Epithelial cell of prostate (primary cell): ENCODE measurements around the gene UGT3A1.
"Not testable (repeated sequence)": the region's sequence is repeated elsewhere in the genome, so short reads cannot be mapped to it uniquely, and the experiment has no call there.

ENCODE experiments used
- DNase-seq: peaks from one replicate; pipeline ENCODE4 v3.0.0-alpha.2; 2011; ENCODE audit warnings: low read depth, low spot score
- H3K27ac ChIP-seq: fragments of 450-650 bp; 2 replicates; pipeline ENCODE4 v1.5.1; 2017; ENCODE audit warnings: mild to moderate bottlenecking

Gene UGT3A1, protein sequence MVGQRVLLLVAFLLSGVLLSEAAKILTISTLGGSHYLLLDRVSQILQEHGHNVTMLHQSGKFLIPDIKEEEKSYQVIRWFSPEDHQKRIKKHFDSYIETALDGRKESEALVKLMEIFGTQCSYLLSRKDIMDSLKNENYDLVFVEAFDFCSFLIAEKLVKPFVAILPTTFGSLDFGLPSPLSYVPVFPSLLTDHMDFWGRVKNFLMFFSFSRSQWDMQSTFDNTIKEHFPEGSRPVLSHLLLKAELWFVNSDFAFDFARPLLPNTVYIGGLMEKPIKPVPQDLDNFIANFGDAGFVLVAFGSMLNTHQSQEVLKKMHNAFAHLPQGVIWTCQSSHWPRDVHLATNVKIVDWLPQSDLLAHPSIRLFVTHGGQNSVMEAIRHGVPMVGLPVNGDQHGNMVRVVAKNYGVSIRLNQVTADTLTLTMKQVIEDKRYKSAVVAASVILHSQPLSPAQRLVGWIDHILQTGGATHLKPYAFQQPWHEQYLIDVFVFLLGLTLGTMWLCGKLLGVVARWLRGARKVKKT

DNA sequence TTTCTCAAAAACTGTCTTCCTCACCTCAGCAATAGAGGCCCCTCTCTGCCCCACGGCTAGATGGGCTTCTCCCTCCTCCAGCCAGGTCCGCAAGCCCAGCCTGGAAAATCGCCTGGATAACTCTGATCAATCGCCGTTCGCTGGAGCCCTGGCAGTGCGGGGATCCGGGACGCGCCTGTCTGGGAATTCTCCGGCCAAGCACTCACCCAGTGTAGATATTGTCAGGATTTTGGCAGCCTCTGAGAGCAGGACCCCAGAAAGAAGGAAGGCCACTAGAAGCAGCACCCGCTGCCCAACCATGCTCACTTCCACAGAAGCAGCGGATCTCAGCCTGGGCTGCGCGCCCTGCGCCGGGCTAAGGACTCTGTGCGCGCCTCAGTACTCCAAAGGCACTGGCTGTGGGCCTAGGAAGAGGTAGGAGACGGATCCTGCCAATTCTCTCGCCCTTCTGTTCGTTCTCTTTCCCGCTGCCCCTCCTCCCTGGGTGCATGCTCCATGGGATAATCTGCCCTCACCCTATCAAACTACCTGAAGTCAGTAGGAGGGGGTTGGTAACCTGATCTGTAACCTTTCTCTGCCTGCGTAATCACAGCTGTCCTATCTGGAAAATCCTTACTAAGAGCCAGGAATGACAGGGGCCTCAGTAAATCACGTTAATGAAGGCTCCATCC, at the start of gene UGT3A1:
UGT3A1 (minus strand) TSS at position 450 of the 671 bp plus-strand sequence; CDS start at position 300, 150 bp downstream.
- H3K27ac ChIP-seq: no peak within 1 kb of the TSS

DNA sequence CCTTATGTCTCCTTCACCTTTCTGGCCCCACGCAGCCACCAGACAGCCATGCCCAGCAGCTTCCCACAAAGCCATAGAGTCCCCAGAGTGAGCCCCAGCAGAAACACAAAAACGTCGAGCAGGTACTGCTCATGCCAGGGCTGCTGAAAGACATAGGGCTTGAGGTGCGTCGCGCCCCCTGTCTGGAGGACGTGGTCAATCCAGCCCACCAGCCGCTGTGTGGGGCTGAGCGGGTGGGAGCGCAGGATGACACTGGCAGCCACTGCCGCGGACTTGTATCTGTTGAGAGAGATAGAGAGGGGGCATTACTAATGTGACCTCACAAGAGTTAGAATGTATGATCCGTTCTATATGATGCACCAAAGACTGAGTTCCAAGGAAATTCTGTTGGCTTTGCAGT, 44.5 kb upstream of the UGT3A1 start:
- DNase-seq: no peak
- no peak overlapping the region for H3K27ac ChIP-seq

More for the DNA sequence above, at the start of gene UGT3A1:
- DNase-seq: no peak

DNA sequence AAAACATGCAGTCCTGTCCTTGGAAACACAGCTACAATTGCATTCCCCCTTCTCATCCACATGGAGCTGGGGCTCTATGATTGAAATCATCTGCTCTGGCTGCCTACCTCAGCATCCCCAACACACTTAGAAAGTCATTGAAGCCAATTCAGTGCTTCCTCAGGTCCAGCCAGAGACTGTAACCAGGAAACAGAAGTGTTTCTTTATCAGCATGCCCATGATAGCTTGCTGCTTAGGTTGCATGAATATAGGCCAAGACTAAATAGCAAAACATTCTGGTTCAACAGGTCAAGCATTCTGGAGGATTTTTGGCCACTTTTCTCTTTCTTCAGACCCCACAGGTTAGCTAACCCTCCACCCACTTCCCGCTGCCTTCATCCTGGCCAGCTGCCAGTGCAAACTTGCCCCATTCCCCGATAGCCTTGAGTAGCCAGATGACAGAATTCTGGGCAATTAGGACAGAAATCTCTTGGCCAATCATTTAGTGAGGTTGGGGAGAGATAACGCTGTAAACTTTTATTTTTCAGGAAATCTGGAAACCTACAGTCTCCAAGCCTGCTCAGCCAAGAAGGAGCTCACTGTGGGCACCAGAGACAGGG, 43.4 kb upstream of the UGT3A1 start:
- not testable (repeated sequence) for H3K27ac ChIP-seq

DNA sequence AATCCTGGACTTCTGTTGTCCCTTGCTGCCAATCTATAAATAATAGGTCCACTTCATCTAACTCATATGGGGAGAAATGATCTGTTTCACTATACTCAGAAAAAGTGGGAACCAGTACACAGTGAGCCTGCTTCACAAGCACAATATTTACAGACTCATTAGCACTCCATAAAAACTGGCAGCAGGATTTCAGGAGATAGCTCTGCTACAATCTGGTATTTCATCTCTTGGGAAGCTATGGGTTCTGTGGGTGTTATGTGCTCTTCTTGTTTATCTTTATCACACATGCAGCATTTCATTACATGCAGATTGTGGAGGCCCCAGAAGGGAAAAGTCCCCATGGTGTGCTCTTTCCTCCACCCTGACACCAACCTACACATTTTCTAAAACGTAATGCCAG, 42.3 kb upstream of the UGT3A1 start:
- no peak overlapping the region for H3K27ac ChIP-seq
- DNase-seq: no peak

More for the DNA sequence above, 43.4 kb upstream of the UGT3A1 start:
- not testable (repeated sequence) for DNase-seq

DNA sequence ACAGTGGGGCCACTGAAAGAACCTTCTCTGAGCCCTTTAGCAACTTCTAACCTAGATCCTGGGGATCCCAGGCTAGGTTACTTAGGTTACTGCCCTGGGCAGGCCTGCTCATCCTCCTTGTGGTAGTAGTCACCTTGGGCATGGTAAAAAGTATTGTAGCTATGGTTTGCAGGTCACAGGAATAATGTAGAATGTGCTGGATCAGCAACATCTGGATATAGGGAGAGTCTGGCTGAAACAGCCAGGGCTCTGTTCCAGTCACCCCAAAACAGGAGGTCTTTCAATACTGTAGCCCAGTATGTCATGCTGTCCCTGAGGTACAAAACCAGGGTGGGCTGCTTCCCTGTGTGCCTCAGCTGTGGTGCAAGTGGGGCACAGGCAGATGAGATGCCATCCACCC, 41.9 kb upstream of the UGT3A1 start:
- no peak for DNase-seq
- H3K27ac ChIP-seq: no peak overlapping the region

DNA sequence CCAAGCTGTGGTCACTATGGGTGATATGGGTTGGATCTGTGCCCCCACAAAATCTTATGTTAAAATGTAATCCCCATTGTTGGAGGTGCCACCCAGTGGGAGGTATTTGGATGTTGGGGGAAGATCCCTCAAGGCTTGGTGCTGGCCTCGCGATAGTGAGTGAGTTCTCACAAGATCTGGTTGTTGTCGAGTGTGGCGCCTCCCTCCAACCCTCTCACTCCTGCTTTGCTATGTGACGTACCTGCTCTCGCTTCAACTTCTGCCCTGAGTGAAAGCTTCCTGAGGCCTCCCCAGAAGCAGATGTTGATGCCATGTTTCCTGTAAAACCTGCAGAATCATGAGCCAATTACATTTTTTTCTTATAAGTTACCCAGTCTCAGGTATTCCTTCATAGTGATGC, 40.0 kb upstream of the UGT3A1 start:
- no peak for DNase-seq
- H3K27ac ChIP-seq: no peak overlapping the region

DNA sequence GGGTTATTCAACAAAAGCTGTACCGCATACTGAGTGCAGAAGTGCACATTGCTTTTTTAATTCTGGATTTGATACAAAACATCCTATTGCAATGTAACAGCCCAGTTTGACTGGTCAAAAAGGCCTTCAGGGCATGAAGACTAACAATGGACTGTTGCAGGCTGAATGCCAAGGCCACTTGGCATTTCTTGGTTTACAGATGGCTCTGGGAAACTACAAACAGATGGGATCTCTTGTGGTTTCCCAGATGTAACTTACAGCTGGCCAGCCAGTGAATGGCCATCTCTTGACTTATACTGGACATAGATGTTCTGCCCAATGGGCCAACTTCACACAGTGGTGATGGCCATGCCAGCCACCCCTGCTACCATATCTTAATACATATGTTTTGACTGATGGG, 38.7 kb upstream of the UGT3A1 start:
- DNase-seq: no peak
- no peak overlapping the region for H3K27ac ChIP-seq

DNA sequence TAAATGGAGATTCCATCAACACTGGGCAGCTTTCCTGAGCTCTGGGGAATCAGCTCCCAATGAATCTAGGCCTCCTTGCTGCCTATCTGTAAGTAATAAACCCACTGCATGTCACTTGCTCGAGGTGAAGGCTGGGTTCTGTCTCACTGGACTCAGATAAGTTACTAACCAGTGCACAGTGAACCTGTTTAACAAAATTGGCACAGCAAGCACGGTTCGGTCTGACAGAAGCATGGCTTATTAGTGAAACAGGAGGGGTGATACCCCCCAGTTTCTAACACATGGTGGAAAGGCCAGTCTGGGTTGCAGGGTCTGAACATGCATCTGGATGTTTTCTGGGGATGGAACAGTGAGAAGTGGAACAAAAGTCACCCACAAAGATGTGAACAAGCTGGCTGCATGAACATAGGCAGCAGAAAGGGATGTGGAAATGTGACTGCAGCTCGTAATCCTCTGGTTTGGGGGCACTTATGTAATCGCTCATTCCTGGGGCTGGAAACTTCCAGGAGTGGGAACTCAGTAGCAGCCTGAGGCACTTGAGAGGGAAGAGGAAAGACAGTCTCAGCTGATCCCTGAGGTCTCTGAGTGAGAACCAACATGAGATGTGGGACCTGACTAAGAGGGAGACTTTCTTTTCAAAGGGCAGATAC, 37.8 kb upstream of the UGT3A1 start:
- DNase-seq: no peak
- no peak overlapping the region for H3K27ac ChIP-seq

DNA sequence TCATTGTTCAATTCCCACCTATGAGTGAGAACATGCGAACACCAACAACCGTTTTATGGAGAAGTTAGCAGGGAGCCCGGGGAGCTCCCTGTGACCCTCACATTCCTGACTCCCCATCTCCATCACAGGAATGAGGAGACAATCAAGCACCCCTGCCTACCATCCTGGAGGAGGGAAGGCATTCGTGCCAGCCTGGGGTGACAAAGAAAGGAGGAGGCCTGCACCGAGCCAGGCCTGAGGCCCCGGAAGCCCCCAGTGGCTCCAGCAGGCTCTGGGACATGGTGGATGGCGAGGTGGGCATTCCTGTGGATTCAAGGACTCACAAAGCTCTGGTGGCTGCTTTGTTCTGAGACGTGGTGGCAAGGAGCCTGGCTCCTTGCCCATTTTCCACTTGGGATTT, 36.5 kb upstream of the UGT3A1 start:
- no peak overlapping the region for H3K27ac ChIP-seq
- no peak for DNase-seq

DNA sequence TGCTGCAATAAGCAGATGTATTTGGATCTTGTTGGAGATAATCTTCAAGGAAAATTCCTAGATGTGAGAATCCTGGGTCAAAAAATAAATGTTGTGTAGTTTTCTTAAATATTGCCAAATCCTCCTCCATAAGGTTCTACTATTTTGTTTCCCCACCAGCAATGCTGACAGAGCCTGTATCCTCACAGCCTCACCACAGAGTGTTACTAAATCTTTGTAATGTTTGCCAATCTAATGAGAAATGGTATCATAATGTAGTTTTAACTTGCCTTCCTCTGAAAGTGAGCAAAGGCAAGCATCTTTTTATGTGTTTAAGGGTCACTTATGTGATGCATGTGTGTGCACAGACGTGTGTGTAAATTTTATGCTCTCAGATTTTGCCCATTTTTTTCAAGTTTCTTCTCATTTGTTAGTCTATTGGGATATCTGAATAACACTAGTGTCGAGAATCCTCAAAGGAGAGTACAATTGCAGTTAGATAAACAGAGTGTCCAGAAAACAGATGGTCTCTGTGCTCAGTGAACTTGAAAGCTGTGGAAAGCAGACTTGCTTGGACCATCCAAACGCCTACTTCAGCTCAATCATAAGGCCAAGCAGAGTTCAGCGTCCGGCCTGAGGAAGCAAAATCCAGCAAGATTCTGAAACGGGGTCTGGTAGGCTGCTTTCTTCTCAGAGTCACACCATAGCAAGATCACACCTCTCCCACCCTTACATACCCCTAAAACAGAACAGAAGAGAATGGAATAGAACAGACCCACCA, 35.7 kb upstream of the UGT3A1 start:
- H3K27ac ChIP-seq: no peak overlapping the region
- no peak for DNase-seq

DNA sequence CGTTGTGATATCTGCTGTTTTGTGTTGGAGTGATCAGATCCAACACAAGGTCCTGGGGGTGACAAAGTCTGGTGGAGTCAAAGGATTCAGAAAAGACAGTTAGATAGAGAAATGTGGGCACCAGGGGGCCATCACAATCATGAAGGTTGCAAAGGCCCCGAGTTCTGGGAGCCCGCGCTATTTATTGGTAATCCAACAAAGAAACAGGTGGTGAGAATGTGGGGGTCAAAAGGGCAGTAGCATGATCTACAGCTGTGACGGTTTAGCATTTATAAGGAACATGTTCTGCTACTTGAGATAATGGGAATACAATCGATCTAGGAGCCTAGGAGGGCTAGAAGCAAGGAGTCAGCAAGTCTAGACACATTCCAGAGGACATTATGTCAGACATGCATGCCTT, 31.1 kb upstream of the UGT3A1 start:
- not testable (repeated sequence) for H3K27ac ChIP-seq, DNase-seq

DNA sequence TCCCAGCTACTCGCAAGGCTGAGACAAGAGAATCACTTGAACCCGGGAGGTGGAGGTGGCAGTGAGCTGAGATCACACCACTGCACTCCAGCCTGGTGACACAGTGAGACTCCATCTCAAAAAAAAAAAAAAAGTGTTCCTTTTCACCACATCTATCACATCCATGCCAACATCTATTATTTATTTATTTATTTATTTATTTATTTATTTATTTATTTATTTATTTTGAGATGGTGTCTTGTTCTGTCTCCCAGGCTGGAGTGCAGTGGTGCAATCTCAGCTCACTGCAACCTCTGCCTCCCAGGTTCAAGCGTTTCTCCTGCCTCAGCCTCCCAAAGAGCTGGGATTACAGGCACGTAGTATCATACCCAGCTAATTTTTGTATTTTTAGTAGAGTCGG, 28.4 kb upstream of the UGT3A1 start:
- not testable (repeated sequence) for DNase-seq, H3K27ac ChIP-seq

DNA sequence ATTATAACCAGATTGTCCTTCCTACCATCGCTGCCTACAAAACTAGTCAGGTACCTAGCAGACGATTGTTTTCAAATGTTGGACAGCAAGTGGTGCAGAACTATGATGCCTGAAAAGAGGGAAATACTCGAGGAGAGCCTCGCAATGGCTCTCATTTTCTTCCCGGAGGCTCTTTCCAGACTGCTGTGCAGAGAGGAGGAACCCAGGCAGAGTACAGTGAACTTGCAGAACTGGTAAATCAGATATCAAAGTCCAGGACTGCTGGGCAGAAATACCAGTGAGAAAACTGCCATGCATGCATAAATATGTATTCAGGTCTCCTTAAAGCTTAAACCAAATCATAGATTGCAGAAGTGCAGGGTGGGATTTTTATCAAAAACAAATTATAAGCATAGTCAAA, 26.4 kb upstream of the UGT3A1 start:
- DNase-seq: no peak
- no peak overlapping the region for H3K27ac ChIP-seq

DNA sequence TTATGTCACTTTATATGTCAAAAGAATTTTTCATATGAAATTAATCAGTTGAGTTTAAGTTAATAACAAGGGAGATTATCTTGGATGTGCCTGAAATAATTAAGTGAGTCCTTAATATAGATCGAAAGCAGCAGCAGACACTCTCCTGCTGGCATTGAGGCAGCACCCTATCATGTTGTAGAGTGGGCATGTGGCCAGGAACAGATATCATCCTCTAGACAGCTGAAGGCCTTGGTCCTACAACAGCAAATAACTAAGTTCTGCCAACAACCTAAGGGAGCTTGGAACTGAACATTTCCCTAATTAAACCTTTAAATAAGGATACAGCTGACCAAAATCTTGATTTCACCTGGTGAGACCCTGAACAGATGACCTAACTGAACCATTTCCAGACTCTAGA, 25.8 kb upstream of the UGT3A1 start:
- DNase-seq: no peak
- no peak overlapping the region for H3K27ac ChIP-seq

DNA sequence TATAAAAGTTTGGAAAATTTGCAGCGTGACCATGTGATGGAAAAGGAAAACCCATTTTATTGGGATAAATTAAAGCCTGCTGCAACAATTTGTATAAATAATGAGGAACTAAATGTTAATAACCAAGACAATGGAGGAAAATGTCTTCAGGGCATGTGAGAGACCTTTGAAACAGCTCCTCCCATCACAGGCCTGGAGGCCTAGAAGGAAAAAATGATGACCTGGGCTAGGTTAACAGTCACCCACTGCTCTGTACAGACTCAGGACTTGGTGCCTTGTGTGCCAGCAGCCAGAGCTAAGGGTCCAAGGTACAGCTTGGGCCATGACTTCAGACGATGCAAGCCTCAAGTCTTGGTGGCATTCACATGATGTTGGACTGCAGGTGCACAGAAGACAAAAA, 22.0 kb upstream of the UGT3A1 start:
- no peak for DNase-seq
- H3K27ac ChIP-seq: no peak overlapping the region

DNA sequence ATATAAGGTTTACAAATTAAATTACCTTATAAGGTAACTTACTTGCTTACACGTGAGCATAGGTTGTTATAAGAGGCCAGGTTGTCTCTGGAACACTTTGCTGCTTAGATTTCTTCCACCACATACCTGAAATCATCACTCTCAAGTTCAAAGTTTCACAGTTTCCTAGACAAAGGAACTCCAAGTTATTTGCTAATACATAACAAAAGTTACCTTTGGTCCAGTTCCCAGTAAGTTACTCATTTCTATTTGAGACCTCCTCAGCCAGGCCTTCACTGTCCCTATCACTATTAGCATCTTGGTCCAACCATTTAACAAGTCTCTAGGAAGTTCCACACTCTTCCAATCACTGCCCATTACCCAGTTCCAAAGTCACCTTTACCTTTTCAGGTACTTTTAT, 18.5 kb upstream of the UGT3A1 start:
- H3K27ac ChIP-seq: no peak overlapping the region
- no peak for DNase-seq

DNA sequence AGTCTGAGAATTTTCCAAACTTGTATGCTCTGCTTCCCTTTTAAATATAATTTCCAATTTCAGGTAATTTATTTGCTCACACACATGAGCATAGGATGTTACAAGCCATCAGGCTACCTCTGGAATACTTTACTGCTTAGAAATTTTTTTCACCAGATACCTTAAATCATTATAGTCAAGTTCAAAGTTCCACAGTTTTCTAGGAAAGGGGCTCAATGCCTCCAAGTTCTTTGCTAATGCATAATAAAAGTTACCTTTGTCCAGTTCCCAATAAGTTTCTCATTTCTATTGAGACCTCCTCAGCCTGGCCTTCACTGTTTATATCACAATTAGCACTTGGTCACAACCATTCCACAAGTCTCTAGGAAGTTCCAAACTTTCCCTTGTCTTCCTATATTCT, 16.2 kb upstream of the UGT3A1 start:
- DNase-seq: no peak
- no peak overlapping the region for H3K27ac ChIP-seq

DNA sequence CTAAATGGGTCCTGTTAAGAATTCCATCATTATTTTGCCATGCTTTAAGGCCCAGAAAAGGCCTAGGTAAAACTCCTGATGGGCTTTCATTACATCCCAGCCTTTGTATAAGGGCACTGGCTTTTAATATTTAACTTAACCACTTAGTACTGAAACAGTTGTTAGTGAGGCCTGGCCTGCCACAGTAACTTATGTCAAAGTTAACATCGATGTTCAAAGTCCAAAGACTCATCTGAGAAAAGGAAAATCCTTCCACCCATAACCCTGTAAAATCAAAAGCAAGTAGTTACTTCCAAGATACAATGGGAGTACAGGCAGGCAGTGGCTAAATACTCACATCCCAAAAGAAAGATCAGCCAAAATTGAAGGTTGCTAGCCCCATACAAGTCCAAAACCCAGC, 15.0 kb upstream of the UGT3A1 start:
- H3K27ac ChIP-seq: no peak overlapping the region
- DNase-seq: no peak

DNA sequence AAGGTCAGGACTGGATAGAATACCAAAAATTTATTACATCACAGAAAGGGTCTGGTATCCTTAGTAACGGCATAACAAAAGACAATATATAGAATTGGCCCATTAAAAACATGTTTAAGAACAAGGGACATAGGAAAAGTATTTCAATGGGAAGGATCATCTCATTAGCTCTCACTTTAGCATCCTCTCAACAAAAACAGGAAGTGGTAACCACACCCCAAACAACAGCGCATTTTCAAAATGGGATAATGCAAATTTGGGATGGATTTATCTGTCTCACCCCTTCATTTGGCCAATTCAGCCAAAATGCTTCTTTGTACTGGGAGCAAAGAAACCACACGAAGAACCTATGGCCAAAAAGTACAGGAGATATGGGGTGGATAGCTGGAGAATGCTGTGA, 9.8 kb upstream of the UGT3A1 start:
- no peak overlapping the region for H3K27ac ChIP-seq
- DNase-seq: no peak

DNA sequence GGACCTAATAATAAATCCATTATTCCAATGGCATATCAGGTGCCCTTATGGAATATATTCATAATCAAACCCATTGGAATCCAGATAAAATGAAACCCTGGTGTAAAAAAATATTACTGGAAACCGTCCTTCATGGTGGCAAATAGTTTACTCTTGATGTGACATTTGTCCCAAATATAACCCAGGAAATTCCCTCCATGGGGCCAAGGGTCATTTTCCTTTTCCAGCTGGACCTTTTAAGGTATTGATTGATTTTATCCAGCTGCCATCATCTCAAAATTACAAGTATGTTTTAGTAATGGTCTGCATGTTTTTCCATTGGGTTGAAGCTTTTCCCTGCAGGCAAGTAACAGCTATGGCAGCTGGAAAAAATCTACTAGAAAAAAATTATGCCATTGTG, 8.4 kb upstream of the UGT3A1 start:
- no peak overlapping the region for H3K27ac ChIP-seq
- DNase-seq: no peak
